GM19463 (cell line): ENCODE results near the gene PREPL.
"Not testable (repeated sequence)": the region's sequence is repeated elsewhere in the genome, so short reads cannot be mapped to it uniquely, and the experiment has no call there.

ENCODE experiments used
- ATAC-seq: cut with Tn5 transposase; IDR thresholded peaks from one replicate; pipeline ENCODE4 v1.9.1; 2021; ENCODE audit warnings: mild to moderate bottlenecking, moderate library complexity; ENCODE audit not compliant: unreplicated experiment

PREPL gene

DNA sequence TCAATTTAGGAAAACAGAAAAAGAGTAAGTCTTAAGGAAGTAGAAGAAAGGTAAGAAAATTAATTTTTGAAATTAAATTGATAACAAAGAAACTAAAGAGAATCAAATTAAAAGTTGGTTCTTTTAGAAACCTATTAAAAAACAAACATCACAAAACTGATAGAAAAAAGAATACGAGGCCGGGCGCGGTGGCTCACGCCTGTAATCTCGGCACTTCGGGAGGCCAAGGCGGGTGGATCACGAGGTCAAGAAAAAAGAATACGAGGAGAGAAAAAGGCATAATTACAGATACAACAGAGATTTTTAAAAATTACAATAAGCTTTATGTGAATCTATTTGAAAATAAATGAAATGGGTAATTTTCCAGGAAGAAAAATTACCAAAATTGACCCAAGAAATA lies 11.8 kb downstream of the PREPL start:
- no peak for ATAC-seq

DNA sequence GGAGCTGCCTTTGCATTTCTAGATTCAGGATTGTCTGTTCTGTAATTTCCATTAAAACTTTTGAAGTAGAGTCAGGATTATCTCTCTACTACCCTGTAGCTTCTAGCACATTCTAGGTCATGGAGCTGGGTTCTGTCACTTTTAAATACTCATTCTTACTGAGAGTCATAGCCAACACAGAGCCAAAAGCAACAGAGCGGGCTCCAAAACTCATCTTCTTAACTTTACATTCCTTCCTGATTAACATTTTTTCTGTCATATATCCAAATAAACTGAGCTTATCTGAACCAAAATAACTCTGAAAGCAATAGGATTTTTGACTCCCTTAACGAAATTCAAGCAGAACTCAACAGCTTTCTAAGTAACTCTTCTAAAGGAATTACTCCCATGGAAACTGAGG lies 12.9 kb downstream of the PREPL start:
- ATAC-seq: no peak

DNA sequence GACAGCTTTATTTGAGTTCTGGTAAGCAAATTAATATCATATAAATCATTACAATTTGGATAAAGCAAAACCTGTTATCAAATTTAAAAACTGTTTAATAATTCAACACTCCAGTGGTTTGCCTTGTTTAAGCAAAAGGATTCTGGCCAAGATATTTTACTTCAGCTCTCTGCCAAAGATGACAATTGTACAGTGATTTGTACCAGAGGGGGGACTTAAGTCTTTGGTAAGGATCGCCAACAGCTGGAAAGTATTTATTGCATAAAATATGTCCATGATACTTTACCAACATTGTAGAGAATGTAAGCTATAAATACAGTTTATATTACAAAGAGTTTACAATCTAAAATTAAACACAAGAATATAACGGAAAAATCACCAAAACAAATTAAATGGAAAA lies 13.8 kb downstream of the PREPL start:
- no peak for ATAC-seq

GRCh38 chr2:44342854-44343253 lies 18.4 kb downstream of the PREPL start:
- ATAC-seq: no peak

GRCh38 chr2:44335806-44336538 lies 25.3 kb downstream of the PREPL start:
- ATAC-seq: no peak

DNA sequence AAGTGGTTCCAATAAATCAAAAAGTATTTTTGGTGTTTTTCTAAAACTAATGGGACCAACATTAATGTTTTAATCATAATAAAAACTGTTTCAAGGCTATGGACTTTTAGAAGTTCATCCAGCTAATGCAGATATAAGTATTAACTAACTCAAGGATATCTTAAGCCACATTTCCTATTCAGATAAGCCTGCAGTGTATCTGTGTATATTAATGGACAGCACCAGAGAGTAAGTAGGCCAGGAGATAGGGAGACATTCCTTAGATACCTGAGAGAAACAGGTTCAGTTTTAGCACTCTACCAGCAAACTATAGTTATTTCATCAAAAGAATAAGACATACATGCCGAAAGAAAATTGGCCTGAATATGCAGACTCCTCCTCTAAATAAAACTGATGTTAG lies 27.3 kb downstream of the PREPL start:
- ATAC-seq: no peak

DNA sequence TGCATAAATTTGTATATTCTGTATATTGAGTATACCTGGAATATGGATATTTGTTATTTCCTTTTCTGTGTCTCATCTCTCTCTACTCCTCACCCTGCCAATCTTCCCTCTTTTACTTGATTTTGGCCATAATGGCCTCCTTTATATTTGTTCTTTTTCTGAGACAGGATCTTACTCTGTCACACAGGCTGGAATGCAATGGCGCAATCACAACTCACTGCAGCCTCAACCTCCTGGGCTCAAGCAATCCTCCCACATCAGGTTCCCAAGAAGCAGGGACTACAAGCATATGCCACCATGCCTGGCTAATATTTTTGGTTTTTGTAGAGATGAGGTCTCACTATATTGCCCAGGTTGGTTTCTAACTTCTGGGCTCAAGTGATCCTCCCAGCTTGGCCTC lies 30.5 kb downstream of the PREPL start:
- no peak for ATAC-seq

DNA sequence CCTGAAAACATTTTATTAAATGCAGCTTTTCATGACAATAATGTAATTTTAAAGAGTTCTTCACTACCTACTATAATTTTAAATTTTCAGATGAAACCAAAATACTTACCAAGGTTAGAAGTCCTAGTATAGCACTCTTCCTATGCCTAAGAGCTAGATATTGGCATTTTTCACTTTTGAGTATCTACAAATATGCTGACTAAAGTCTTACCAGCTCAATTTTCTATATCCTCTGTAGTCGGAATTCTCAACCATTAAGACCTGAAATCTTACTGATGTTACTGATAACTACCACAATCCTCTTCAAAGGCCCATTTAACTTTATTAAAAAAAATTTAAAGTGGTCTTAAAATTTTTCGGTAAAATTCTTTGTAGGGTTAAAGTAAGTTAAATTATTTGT lies 32.0 kb downstream of the PREPL start:
- ATAC-seq: no peak

GRCh38 chr2:44328750-44329149 lies 32.5 kb downstream of the PREPL start:
- no peak for ATAC-seq

DNA sequence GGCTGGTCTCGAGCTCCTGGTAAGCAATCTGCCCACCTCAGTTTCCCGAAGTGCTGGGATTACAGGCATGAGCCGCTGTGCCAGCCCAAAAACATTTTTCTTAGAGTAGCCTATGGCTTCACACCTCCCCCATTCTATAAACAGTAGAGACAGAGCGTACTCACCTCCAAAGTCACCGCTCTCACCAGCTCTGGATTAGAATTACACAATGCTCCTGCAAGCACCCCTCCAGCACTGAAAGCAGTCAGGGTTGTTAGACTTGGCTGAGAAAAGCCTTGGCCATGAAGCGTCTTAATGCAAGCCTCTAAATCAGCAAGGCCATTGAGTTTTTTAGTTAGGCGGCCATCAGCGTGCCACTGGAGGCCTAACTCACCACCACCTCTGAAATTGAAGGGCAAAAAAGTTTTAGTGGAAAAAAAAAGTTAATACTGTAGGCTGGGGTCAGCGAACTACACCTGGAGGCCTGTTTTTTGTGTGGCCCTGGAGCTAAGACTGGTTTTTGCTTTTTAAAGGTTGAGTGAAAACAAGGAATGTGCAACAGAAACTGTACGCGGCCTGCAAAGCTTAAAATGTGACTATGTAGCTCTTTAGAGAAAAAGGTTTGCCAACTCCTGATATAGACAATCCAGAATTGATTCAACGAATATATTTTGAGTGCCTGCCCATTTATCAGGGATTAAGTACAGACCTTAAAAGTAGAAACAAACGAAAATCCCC lies 34.6 kb downstream of the PREPL start:
- no peak for ATAC-seq

- no peak for ATAC-seq
Measured at GRCh38 chr2:44325897-44326296, 35.4 kb downstream of the PREPL start.

DNA sequence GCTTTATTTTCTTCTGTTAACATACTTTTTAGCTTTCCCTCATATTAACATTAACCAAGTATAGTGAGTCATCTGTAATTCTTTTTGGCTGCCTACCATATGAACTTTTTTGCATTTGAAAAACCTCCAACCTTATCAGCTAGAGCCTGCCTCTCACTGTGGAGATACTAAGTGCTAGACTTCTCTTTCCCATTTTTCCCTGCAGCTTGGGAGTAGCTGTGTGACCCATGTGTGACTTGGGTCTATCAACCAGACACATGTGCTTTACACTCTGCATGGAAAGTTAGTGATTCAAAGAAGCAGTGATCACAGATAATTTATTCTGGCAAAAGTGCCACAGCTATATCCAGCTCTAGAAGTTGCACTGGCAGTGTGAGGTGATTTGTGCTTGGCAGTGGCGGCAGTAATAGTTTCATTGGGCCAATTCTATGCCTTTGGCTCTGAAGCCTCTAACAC lies 36.3 kb downstream of the PREPL start:
- no peak for ATAC-seq

DNA sequence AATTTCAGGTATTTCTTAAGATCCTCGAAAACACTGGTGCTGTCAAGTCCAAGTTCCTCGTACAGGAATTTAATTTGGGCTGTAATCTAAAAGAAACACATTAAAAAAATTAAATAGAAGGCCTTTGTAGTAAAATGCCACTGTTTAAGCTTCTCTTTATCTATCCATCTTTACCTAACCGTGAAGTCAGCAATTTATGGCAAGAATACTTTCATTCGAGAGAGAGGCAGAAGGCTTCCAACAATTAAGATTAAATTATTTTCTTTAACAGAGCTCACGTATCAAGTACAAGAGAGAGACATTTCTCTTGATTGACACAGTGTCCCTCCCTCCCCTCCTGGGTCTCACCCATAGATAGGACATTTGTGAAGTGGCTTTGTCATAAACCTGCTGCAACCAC lies 39.9 kb downstream of the PREPL start:
- no peak for ATAC-seq

GRCh38 chr2:44320832-44321231 lies 40.5 kb downstream of the PREPL start:
- ATAC-seq: no peak

- ATAC-seq: no peak
Measured at GRCh38 chr2:44315945-44316344, 45.3 kb downstream of the PREPL start.

DNA sequence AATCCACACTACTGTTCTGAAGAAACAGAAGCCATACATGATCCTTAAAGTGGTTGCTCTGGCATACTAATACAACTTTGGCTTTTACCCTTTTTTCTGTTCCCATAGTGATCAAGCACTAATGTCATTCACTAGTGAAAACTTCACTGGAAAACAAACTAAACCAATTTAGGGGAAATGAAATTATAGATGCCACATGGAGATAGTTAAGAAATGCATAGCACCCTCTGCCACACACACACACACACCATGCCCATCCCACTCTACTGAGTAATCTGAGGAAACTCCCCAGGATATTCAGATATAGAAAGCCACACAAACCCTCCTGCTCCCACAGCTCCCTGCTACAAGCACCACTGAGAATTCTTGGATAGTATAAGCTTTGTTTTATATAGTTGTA lies 46.9 kb downstream of the PREPL start:
- no peak for ATAC-seq

- no peak for ATAC-seq
Measured at GRCh38 chr2:44310287-44310686, 51.0 kb downstream of the PREPL start.

- no peak for ATAC-seq
Measured at GRCh38 chr2:44305882-44306281, 55.4 kb downstream of the PREPL start.

GRCh38 chr2:44304258-44304657 lies 57.0 kb downstream of the PREPL start:
- ATAC-seq: no peak

GRCh38 chr2:44303766-44304165 lies 57.5 kb downstream of the PREPL start:
- not testable (repeated sequence) for ATAC-seq

- no peak for ATAC-seq
Measured at GRCh38 chr2:44301111-44301510, 60.2 kb downstream of the PREPL start.

DNA sequence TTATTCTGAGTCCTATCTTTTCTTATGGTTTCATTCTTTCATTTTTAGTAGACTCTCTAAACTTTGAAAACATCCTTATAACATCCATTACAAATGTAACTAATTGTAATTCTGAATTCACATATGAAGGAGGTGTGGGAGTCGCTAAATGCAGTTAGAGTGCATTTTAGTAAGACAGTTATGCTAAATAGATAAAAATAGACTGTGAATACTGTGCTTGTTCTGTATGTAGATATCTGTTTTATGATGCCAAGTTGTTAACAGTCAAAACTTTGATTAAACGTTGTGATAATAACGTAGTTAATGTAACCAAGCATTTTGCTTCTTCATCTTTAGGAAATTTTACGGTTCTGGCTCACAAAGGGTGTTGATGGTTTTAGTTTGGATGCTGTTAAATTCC lies 61.7 kb downstream of the PREPL start:
- ATAC-seq: no peak

GRCh38 chr2:44297431-44297830 lies 63.9 kb downstream of the PREPL start:
- no peak for ATAC-seq
